ENCODE results near the gene MEIS2.
"Not testable (repeated sequence)": the region's sequence is repeated elsewhere in the genome, so short reads cannot be mapped to it uniquely, and the experiment has no call there.

The MEIS2 gene

GRCh38 chr15:37004373-37004869 lies 95.9 kb downstream of the MEIS2 start:
- no peak for DNase-seq

- no peak for DNase-seq
Observed at GRCh38 chr15:37002041-37002672, 98.2 kb downstream of the MEIS2 start.

DNA sequence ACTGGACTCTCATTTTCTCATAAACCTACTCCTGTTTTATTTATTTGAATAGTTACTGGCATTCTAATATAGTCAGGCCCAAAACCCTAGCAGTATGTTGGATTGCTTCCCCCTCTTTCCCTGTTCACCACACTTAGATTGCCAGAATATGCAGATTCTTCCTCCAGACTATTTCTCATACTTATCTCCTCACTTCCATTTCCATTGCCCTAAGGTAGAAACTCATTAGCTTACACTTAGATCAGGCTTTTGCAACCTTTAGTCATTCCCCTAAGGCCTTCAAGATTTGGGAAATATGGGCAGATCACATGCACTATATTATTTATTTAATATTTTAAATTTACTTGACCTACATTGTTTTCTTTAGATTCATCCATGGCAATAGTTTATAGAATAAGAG lies 98.9 kb downstream of the MEIS2 start:
- DNase-seq = no peak

- no peak for DNase-seq
Observed at GRCh38 chr15:36999778-37000177, 100.6 kb downstream of the MEIS2 start.

GRCh38 chr15:36996538-36997181 lies 103.7 kb downstream of the MEIS2 start:
- DNase-seq = no peak

GRCh38 chr15:36996121-36996520 lies 104.2 kb downstream of the MEIS2 start:
- DNase-seq = no peak

DNA sequence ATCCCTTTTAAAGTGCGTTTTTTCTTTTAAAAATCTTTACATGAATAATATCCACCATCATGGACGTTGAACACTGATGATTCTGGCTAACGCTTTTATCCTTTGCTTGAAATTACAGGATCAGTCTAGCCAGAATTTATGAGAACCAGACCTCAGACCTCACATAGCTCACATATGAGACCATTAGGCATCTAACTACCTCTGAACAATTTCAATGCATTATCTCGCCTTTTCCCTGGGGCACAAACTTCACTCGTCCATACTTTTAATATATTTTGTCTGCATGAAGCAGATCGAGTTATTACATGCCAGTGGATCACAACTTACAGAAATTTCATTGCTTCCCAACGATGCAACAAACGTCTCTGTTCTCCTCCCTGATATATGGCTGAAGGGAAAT lies 105.6 kb downstream of the MEIS2 start:
- no peak for DNase-seq

DNA sequence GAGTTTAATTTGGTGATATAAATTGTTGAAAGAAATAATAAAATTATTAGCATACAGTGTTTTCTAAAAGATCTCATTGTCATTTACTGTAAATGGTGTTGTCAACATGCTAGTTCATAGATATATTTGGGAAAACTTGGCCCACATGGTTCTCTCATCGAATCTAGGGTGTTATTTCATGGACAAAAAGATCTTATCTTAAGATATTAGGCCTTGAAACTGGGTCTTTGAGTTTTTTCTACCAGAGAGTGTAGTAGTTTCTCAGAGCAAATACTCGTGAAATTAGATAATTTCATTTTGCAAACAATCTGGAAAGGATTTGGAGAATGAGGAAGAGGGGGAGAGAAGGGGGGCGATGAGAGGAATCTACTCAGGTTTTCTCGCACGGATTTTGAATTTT lies 107.9 kb downstream of the MEIS2 start:
- no peak for DNase-seq

DNA sequence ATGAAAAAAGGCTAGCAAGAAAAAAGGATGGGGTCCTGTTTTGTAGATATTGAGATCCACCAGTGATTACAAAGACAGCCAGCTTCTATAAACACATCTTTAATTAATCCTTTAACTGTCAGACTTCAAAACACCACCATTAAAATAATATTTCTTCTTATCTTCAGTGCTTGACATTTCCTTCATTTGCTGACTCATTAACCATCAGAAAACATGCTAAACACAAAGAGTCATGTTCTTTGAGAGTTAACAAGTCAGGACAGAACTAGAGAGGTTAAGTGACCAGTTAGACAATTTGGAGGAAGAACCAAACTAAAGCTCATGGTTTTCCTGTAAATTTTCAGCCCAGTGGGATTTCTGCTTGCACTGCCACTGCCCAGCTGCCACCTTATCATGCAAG lies 111.4 kb downstream of the MEIS2 start:
- no peak for DNase-seq

DNA sequence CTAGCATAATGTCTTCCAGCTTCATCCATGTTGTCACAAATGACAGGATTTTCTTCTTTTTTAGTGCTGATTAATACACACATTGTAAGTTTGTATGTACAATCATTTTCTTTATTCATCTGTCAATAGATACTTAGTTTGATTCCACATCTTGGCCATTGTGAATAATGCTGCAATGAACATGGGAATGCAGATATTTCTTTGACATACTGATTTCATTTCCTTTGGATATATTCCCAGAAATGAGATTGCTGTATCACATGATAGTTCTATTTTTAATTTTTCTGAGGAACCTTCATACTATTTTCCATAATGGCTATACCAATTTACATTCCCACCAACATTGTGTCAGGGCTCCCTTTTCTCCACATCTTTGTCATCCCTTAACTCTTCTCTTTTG lies 117.9 kb downstream of the MEIS2 start:
- DNase-seq = no peak

- DNase-seq = not testable (repeated sequence)
Observed at GRCh38 chr15:36980281-36980680, 120.1 kb downstream of the MEIS2 start.

- DNase-seq = no peak
Observed at GRCh38 chr15:36978625-36979024, 121.7 kb downstream of the MEIS2 start.

DNA sequence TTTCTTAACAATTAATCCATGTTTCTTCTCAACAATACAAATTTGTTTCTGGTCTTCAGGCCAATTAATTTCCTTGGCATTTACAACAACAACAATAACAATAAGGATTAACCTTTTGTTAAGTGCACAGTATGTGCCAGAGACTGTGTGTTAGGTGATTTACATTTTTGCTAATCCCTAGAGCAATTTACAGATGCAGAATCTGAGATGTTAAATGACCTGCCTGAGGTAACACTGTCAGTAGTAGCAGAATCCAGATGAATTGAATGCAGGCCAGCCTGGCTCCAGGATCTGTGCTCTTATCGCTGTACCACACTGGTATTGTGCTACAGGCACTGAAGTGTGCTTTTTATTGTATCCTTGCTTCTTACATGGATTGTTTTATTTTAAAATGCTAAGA lies 122.2 kb downstream of the MEIS2 start:
- DNase-seq = no peak

DNA sequence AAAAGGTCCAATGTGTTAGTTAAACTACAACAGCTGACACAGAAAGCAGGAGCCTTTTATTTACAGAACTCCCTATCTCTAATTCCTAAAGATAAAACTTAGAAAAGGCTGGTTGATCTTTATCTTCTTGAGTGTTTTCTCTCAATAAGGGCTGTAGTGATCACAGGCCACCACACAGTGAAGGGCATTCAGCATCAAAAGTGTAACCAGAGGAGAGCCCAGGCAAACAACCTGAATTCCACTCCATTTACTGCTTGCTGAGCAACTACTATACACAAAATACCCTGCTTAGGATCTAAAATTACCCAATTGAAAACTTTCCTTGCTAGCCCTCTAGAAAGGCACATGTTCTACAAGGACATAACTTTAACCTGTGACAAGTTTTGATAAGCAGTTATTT lies 122.7 kb downstream of the MEIS2 start:
- no peak for DNase-seq

GRCh38 chr15:36972704-36973103 lies 127.6 kb downstream of the MEIS2 start:
- DNase-seq = no peak

DNA sequence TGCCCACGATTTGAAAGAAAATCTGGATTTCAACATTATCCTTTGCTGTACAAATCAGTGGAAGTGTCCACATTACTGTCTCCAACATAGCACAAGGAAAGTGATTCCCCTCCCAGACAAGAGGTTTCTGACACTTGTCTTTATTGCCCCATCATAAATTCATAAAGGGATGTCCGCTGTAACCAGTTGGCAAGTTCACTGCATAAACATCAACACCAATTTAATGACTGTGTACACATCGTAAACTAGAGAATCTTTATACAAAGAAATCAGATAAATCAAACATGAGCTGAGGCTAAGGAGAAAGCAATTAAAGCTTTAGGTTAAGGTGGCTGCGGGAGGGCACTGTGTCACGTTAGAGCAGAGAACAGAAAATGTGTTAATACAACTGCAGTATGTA lies 129.8 kb downstream of the MEIS2 start:
- DNase-seq = no peak

- no peak for DNase-seq
Observed at GRCh38 chr15:36967929-36968328, 132.4 kb downstream of the MEIS2 start.

- DNase-seq = no peak
Observed at GRCh38 chr15:36966708-36967107, 133.6 kb downstream of the MEIS2 start.

- no peak for DNase-seq
Observed at GRCh38 chr15:36965570-36966342, 134.6 kb downstream of the MEIS2 start.

- DNase-seq = no peak
Observed at GRCh38 chr15:36964626-36965025, 135.7 kb downstream of the MEIS2 start.

DNA sequence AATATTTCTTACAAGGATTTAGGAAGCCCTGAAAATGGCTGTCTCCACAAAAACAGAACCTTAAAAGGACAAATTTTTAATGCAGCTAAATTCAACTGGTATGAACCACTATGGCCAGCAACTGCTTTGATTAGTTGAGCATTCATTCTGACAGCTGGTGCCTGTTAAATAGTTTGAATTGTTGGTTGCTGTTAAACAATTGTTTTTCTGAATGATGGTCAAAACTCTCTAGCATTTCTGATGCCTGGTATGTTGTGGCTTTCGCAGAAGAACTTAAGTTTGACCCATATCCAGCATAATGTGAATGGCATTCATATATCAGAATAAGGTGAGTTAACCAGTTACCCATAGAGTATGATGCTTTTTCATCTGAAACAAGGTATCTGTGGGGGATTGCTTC lies 138.4 kb downstream of the MEIS2 start:
- DNase-seq = no peak

- DNase-seq = no peak
Observed at GRCh38 chr15:36960947-36961227, 139.5 kb downstream of the MEIS2 start.

DNA sequence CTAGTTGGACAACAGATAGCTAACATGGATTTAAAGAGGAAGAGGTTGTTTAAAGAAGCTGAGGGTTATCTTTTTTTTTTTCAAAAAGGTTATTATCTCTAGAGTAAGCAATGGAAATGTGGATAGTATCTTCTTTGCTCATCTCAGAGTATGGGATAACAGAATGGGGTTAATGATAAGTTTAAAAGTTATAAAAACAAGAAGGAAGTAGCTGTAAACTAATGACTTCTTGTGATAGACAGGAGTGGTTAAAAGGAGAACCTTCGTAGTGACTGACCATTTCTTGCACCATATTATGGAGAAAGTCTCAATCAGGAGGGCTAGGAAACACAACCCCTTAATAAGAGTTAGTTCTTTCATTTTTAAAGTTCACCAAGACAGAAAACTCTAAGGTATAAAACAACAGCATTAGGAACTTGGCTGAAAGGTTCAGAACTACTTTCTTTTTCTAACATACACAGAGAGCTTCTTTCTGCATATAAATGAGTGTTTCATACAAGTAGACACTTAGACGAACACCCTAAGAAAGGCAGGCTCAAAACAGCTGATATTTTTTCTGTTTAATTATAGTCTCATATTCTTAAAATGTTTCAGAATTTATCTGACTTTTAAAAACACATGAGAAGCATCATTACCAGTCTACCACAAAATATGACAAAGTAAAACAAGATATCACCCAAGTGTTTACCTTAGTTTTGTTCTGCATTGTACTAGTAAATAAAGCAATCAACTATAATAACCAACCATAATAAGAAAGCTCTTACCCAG lies 140.0 kb downstream of the MEIS2 start:
- no peak for DNase-seq

GRCh38 chr15:36959746-36960145 lies 140.6 kb downstream of the MEIS2 start:
- no peak for DNase-seq
